ENCODE results near the gene TNFAIP1. TPM values are rescaled to one million over a fixed set of nuclear protein-coding genes. Genes with fewer than 3 reads are reported as not detected.

Gene TNFAIP1
- total RNA-seq, 1 donor from 2014 or later: 85.9 TPM

- H3K36me3 ChIP-seq (ENCODE audit: control insufficient read depth, insufficient read depth, low read length): peaks cover 1% of the 10 kb centered on the region
- H3K4me3 ChIP-seq (ENCODE audit: low read depth, low read length): no peak within 1 kb of the TSS
- DNase-seq (ENCODE audit: low read depth): no peak
- H3K27me3 ChIP-seq (ENCODE audit: control insufficient read depth, insufficient read depth, low read length): no peaks in the 10 kb centered on the region
- no peak for TF ChIP-seq CTCF (IDR thresholded peaks at IDR 0.05; ENCODE audit: insufficient read depth, low read length, poor library complexity, severe bottlenecking)
Measured at GRCh38 chr17:28364665-28365363, 29.3 kb downstream of the TNFAIP1 start, which contains the start of gene SEBOX. Gene SEBOX (minus strand): TSS chr17:28365199. CDS start chr17:28365151, 48 bp downstream.

- DNase-seq (ENCODE audit: low read depth): no peak
- TF ChIP-seq CTCF (IDR thresholded peaks at IDR 0.05; ENCODE audit: insufficient read depth, low read length, poor library complexity, severe bottlenecking): no peak
- no peak overlapping the region for H3K4me3 ChIP-seq (ENCODE audit: low read depth, low read length)
- no peaks in the 10 kb centered on the region for H3K27me3 ChIP-seq (ENCODE audit: control insufficient read depth, insufficient read depth, low read length)
- H3K36me3 ChIP-seq (ENCODE audit: control insufficient read depth, insufficient read depth, low read length): peaks cover 1% of the 10 kb centered on the region
Measured at GRCh38 chr17:28365487-28365886, 29.9 kb downstream of the TNFAIP1 start.

- H3K4me3 ChIP-seq (ENCODE audit: low read depth, low read length): no peak overlapping the region
- peak; percentile 3 for TF ChIP-seq CTCF (IDR thresholded peaks at IDR 0.05; ENCODE audit: insufficient read depth, low read length, poor library complexity, severe bottlenecking)
- DNase-seq (ENCODE audit: low read depth): no peak
- H3K36me3 ChIP-seq (ENCODE audit: control insufficient read depth, insufficient read depth, low read length): peaks cover 1% of the 10 kb centered on the region
- H3K27me3 ChIP-seq (ENCODE audit: control insufficient read depth, insufficient read depth, low read length): no peaks in the 10 kb centered on the region
Measured at GRCh38 chr17:28366605-28367004, 31.0 kb downstream of the TNFAIP1 start.

DNA sequence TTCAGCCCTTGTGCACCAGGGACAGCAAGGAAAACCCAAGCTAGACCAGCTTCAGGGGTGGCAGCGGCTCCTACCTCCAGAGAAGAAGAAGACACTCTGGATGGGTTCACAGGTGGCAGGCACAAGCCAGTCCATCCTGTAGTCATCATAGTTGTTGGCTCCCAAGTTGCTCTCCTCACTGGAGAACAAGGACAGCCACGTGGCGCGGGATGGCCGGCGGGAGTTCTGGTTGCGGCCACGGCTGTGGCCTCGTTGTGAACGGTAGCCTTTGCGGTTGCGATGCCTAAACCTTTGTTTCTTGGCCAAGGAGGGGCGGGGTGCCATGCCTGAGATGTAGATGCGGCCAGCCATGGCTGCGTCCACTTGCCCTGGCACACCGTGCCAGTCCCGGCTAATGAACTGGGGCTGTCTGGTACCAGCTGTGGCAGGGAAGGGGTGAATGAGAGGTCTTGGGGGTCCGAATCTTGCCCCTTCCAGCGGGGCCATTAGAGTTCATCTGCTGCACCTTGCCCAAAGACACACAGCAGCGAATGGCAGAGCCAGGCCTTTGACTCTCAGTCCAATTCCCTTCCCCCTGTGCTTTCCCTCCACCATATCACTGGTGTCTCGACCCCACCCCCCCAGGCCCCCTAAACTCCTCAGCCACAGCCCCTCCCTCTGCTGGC lies 32.2 kb downstream of the TNFAIP1 start:
- TF ChIP-seq CTCF (IDR thresholded peaks at IDR 0.05; ENCODE audit: insufficient read depth, low read length, poor library complexity, severe bottlenecking): no peak
- Histone ChIP-seq H3K36me3 (ENCODE audit: control insufficient read depth, insufficient read depth, low read length) (no peaks in the 10 kb centered on the region), H3K4me3 (ENCODE audit: low read depth, low read length) (no peak overlapping the region), H3K27me3 (ENCODE audit: control insufficient read depth, insufficient read depth, low read length) (peaks cover 7% of the 10 kb centered on the region)
- DNase-seq (ENCODE audit: low read depth): no peak

DNA sequence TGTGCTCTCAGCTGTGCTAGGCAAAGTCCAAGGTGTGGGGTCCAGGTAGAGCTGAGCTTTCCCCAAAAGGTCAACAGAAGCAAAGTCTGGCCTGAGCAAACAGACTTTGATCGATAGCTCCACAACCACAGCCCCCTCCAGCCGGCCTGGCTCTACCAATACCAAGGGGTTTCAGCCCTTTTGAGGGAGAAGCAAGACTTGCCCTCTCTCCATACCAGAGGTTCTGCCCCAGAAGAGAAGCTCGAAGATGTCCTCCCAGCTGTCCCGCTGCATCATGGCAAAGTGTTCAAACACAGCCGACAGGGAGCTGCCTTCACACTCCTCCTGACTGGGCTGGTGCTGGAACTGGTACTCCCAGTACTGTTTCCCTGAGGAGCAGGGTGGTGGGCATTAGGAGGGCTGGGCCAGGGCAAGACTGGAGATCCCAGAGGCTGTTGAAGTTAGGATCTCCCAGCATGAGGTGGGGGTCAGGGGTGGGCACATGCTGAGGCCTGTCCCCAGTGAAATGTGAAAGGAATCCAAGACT lies 32.8 kb downstream of the TNFAIP1 start:
- Histone ChIP-seq H3K4me3 (ENCODE audit: low read depth, low read length) (no peak overlapping the region), H3K27me3 (ENCODE audit: control insufficient read depth, insufficient read depth, low read length) (peaks cover 11% of the 10 kb centered on the region), H3K36me3 (ENCODE audit: control insufficient read depth, insufficient read depth, low read length) (no peaks in the 10 kb centered on the region)
- no peak for DNase-seq (ENCODE audit: low read depth)
- TF ChIP-seq CTCF (IDR thresholded peaks at IDR 0.05; ENCODE audit: insufficient read depth, low read length, poor library complexity, severe bottlenecking): no peak
